ENCODE data around the gene CDCA3. TPM values are rescaled to one million over a fixed set of nuclear protein-coding genes. Genes with fewer than 3 reads are reported as not detected.

The CDCA3 gene
- total and polyA plus RNA-seq, 2 donors (not counting 1 experiment from before 2014, with no cell fraction given): 9.1 to 9.4 TPM

- no peaks in the 10 kb centered on the region for H3K27me3 ChIP-seq (ENCODE audit: control insufficient read depth, insufficient read depth, low read length)
- no peak overlapping the region for H3K9ac ChIP-seq (ENCODE audit: insufficient read depth, low read length)
- no peaks in the 10 kb centered on the region for H4K20me1 ChIP-seq (ENCODE audit: control insufficient read depth, extremely low read depth, insufficient read depth, low read length)
- DNase-seq (ENCODE audit: low read depth in 2 of 2): no peak
- TF ChIP-seq EZH2 (IDR thresholded peaks at IDR 0.05; ENCODE audit: low read length, missing control alignments) (no peak), CTCF (conservative IDR thresholded peaks at IDR 0.05 in 1 of 2, IDR thresholded peaks at IDR 0.05 in 1 of 2; ENCODE audit: low read depth in 1 of 2, low read length in 2 of 2) (no peak)
- peak overlapping the region in 1 of 4 experiments; percentile 81 for H3K4me3 ChIP-seq (replicated peaks in 1 of 4; ENCODE audit: control extremely low read depth in 1 of 4, insufficient read depth in 1 of 4, low read depth in 3 of 4, low read length in 4 of 4)
- H3K9me3 ChIP-seq (ENCODE audit: control insufficient read depth, insufficient read depth, low read depth, low read length): no peaks in the 10 kb centered on the region
- H3K79me2 ChIP-seq (ENCODE audit: control insufficient read depth, insufficient read depth, low read length): peaks cover 43% of the 10 kb centered on the region
- no peak overlapping the region for H2AFZ ChIP-seq (ENCODE audit: low read length)
- H3K36me3 ChIP-seq (ENCODE audit: control insufficient read depth, insufficient read depth, low read length): peaks cover 20% of the 10 kb centered on the region
- peaks cover 17% of the 10 kb centered on the region for H3K4me1 ChIP-seq (ENCODE audit: control insufficient read depth, extremely low read depth, insufficient read depth, low read length)
- H3K4me2 ChIP-seq (ENCODE audit: extremely low read depth, insufficient read depth, low read length): peak overlapping the region; percentile 58
- peak overlapping the region; percentile 82 for H3K27ac ChIP-seq (ENCODE audit: insufficient read depth, low read length)
Observed at GRCh38 chr12:6854036-6854435, 3.0 kb upstream of the CDCA3 start.

GRCh38 chr12:6853626-6854025 lies 2.5 kb upstream of the CDCA3 start:
- DNase-seq (ENCODE audit: low read depth in 2 of 2): no peak
- H4K20me1 ChIP-seq (ENCODE audit: control insufficient read depth, extremely low read depth, insufficient read depth, low read length): no peaks in the 10 kb centered on the region
- H3K4me3 ChIP-seq (replicated peaks in 1 of 4; ENCODE audit: control extremely low read depth in 1 of 4, insufficient read depth in 1 of 4, low read depth in 3 of 4, low read length in 4 of 4): peak overlapping the region in 3 of 4 experiments; percentile 61 to 93 (median 81)
- H3K27ac ChIP-seq (ENCODE audit: insufficient read depth, low read length): peak overlapping the region; percentile 82
- H3K4me1 ChIP-seq (ENCODE audit: control insufficient read depth, extremely low read depth, insufficient read depth, low read length): peaks cover 17% of the 10 kb centered on the region
- peaks cover 47% of the 10 kb centered on the region for H3K79me2 ChIP-seq (ENCODE audit: control insufficient read depth, insufficient read depth, low read length)
- H2AFZ ChIP-seq (ENCODE audit: low read length): no peak overlapping the region
- TF ChIP-seq CTCF (conservative IDR thresholded peaks at IDR 0.05 in 1 of 2, IDR thresholded peaks at IDR 0.05 in 1 of 2; ENCODE audit: low read depth in 1 of 2, low read length in 2 of 2): no peak
- no peak for TF ChIP-seq EZH2 (IDR thresholded peaks at IDR 0.05; ENCODE audit: low read length, missing control alignments)
- no peaks in the 10 kb centered on the region for H3K27me3 ChIP-seq (ENCODE audit: control insufficient read depth, insufficient read depth, low read length)
- peak overlapping the region; percentile 58 for H3K4me2 ChIP-seq (ENCODE audit: extremely low read depth, insufficient read depth, low read length)
- H3K36me3 ChIP-seq (ENCODE audit: control insufficient read depth, insufficient read depth, low read length): peaks cover 20% of the 10 kb centered on the region
- peak overlapping the region; percentile 56 for H3K9ac ChIP-seq (ENCODE audit: insufficient read depth, low read length)
- no peaks in the 10 kb centered on the region for H3K9me3 ChIP-seq (ENCODE audit: control insufficient read depth, insufficient read depth, low read depth, low read length)

GRCh38 chr12:6852651-6853354 lies 1.7 kb upstream of the CDCA3 start:
- no peaks in the 10 kb centered on the region for H3K27me3 ChIP-seq (ENCODE audit: control insufficient read depth, insufficient read depth, low read length)
- peaks cover 17% of the 10 kb centered on the region for H3K4me1 ChIP-seq (ENCODE audit: control insufficient read depth, extremely low read depth, insufficient read depth, low read length)
- H2AFZ ChIP-seq (ENCODE audit: low read length): peak overlapping the region; percentile 19
- H4K20me1 ChIP-seq (ENCODE audit: control insufficient read depth, extremely low read depth, insufficient read depth, low read length): no peaks in the 10 kb centered on the region
- peak overlapping the region; percentile 82 for H3K27ac ChIP-seq (ENCODE audit: insufficient read depth, low read length)
- peaks cover 49% of the 10 kb centered on the region for H3K79me2 ChIP-seq (ENCODE audit: control insufficient read depth, insufficient read depth, low read length)
- TF ChIP-seq CTCF (conservative IDR thresholded peaks at IDR 0.05 in 1 of 2, IDR thresholded peaks at IDR 0.05 in 1 of 2; ENCODE audit: low read depth in 1 of 2, low read length in 2 of 2): no peak
- no peak for TF ChIP-seq EZH2 (IDR thresholded peaks at IDR 0.05; ENCODE audit: low read length, missing control alignments)
- DNase-seq (ENCODE audit: low read depth in 2 of 2): peak; percentile 82 to 85
- peak overlapping the region; percentile 56 for H3K9ac ChIP-seq (ENCODE audit: insufficient read depth, low read length)
- H3K9me3 ChIP-seq (ENCODE audit: control insufficient read depth, insufficient read depth, low read depth, low read length): no peaks in the 10 kb centered on the region
- H3K4me2 ChIP-seq (ENCODE audit: extremely low read depth, insufficient read depth, low read length): peak overlapping the region; percentile 95
- peak overlapping the region; percentile 61 to 93 (median 74) for H3K4me3 ChIP-seq (replicated peaks in 1 of 4; ENCODE audit: control extremely low read depth in 1 of 4, insufficient read depth in 1 of 4, low read depth in 3 of 4, low read length in 4 of 4)
- H3K36me3 ChIP-seq (ENCODE audit: control insufficient read depth, insufficient read depth, low read length): peaks cover 15% of the 10 kb centered on the region
